ENCODE results near the gene ZNF837. TPM values are rescaled to one million over a fixed set of nuclear protein-coding genes. Genes with fewer than 3 reads are reported as not detected.
"Not testable (repeated sequence)": the region's sequence is repeated elsewhere in the genome, so short reads cannot be mapped to it uniquely, and the experiment has no call there.

Gene ZNF837
- total RNA-seq, 1 donor from 2014 or later = 2.7 TPM

DNA sequence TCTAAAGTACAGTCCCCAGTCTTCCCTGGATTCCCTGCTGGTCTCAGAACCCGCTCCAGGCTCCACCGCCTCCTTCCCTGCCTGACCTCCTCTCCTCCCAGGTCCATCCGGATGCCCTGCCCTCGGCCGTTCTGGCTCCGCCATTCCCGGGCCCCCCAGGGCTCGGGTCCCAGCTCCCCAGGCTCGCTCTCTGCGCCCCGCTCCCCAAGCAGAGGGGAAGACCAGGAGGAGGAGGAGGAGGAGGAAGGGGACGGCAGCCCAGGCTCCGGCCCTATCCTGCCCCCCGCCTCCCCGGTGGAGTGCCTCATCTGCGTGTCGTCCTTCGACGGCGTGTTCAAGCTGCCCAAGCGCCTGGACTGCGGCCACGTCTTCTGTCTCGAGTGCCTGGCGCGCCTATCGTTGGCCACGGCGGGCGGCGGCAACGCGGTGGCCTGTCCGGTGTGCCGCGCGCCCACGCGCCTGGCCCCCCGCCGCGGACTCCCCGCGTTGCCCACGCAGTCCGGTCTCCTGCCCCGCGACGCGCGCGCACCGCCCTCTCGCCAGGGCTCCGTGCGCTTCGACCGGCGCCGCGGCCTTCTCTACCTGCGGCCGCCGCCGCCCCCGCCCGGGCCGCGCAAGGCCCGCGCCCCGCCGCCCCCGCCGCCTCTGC lies 15.3 kb upstream of the ZNF837 start:
- ATAC-seq = peak; percentile 1

GRCh38 chr19:58395220-58395978 lies 14.6 kb upstream of the ZNF837 start, which contains the start of gene RNF225:
Gene RNF225, plus strand, starts transcription at chr19:58395656. Its CDS starts 434 bp downstream, at chr19:58396090.
- peak; percentile 90 for ATAC-seq

DNA sequence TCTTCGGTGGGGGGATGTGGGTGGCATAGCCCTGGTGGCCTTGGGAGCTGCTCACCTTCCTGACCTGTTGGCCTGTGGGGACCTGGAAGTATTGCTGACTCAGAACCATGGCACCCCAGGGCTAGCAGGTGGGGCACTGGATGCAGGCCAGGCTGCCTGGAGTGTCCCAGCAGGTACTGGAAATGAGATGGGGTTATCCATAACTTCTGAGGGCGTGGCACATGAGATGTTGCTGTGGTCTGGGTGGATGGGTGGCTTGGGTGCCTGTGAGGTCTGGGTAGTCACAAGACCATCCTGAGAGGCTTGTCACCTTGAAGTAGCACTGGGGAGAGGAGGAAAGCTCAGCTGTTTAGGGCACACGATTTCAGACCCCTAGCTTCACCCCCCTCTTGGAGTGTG lies 14.0 kb upstream of the ZNF837 start:
- peak; percentile 62 for ATAC-seq

- no peak for ATAC-seq
Measured at GRCh38 chr19:58393725-58394033, 12.8 kb upstream of the ZNF837 start.

GRCh38 chr19:58392945-58393724 lies 12.3 kb upstream of the ZNF837 start:
- no peak for ATAC-seq

DNA sequence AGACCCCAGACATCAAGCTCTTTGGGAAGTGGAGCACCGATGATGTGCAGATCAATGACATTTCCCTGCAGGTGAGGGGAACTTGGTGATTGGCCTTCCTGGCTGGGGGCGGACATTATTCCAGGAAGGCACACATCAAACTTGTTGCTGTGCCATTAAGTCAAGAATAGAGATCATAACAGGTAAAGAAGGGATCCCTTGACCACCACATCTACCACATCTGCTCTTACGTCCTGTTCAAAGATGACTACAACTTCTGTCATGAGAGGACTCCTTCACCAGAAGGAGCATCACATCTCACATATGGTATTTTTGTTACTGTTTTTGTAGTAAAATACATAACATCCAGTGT lies 7.3 kb upstream of the ZNF837 start:
- ATAC-seq = no peak

GRCh38 chr19:58387338-58388174 lies 6.7 kb upstream of the ZNF837 start:
- ATAC-seq = no peak

DNA sequence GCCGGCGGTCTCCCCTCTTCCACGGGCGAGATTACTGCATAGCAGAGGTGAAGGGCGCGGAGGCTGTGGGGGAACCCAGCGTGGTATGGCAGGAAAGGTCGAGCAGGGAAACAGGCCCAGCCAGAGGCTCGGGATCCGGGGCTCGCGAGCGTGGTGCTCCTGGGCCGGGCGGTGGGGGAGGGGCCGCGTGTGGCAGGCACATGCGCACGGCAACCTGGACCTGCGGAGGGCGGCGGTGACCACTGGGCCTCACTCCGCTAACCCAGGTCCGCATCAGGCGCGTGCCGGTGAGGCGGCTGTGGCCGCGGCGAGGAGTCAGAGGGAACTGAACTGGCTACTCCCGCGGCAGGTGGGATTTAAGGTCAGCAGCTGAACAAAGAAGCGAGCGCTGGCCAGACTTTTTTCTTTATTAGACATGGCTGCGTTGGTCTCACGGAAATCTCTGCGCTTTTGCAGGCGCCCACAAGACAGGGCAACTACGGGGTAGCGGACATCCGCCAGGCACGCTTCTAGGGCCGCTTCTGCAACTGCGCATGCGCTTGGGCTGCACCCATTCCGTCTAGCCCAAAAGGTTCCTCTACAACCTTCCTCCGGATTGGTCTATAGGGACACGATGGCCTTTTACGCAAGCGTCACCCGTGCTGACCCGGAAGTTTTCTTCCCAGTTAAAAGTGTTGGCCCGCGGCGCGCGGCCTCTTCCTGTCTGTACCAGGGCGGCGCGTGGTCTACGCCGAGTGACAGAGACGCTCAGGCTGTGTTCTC lies 5.9 kb upstream of the ZNF837 start, which contains the start of gene RPS5:
RPS5 (plus strand) TSS at position 694 of the 762 bp plus-strand sequence. CDS start 869 bp downstream, outside the sequence.
- ATAC-seq = peak; percentile 94

DNA sequence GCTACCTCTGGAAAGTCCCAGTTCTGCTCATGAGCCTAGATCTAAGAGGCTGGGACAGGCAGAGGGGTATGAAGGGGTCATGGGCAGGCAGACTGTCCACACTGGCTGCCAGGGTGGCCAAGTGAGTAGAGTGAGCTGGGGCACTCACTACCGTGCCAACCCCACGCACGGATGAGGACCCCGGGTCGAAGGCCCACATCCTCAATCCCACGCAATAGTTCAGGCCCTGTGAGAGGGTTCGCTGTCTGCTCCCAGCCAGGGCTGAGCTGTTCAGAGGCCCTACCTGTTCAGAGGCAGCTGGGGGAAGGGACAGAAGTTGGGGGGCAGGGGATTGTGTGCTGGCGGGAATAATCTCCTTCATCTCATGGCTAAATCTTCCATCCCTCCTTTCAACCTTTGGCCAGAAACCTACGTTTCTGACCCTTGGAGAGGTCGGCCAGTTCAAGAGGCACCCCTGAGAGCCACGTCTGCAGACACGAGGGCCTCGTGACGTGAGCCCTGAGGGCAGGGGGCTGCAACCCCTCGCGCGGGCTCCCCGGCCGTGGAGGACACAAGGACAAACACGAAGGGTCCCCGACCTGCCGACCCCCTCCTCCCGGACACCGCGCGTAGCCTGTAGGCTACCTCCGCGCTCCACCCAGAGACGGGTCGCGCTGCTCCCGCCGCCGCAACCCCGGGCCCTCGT lies 5.2 kb upstream of the ZNF837 start:
- ATAC-seq = peak; percentile 5

DNA sequence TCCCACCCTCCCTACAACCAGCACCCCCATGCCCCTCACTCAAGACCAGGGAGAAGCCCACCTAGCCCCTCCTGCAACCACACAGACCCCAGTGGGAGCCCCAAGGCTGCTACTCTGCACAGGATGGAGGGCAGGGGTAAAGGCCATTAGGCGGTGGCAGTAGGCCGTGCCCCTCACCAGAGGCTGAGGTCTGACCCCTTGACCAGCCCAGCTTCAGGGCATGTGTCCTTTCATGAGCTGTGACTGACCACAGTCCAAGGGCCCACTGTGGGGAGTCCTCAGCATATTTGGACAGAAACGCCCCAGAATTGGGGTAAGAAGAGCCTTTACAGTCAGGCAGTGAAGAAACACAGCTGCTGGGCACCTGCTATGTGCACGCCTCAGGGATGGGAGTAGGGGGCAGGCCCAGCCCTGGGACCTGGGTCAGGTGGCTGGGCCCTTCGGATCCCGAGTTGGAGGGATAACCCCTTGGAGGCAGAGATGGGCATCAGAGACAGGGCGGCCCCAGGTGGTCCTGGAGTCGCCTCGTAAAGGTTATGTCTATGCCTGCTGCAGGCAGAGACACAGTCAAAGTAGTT lies 4.6 kb upstream of the ZNF837 start:
- ATAC-seq = no peak

- no peak for ATAC-seq
Measured at GRCh38 chr19:58382997-58383603, 2.3 kb upstream of the ZNF837 start.

DNA sequence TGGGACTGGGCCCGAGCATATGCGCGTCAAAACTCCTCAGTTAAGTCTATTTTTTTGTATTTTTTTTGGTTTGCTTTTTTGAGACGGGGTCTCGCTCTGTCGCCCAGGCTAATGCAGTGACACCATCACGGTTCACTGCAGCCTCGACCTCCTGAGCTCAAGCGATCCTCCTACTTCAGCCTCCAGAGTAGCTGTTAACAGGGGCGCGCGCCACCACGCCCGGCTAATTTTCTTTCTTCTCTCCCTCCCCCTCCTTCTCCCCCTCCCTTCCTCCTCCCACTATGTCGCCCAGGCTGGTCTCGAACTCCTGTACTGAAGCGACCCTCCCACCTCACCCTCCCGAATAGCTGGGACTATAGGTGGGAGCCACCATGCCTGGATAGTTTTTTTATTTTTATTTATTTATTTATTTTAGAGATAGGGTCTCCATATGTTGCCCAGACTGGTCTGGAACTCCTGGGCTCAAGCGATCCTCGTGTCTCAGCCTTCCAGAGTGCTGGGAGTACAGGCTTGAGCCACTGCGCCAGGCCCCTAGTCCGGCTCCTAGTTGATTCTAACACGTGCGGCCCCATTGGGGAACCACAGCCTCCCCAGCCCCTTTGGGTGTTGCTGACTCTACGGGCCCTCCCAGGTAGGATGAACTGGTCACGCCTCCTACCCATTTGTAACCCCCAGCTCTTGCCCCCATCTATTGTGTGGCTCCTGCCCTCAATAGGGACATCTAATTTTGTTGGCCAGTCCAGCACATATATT lies 806 bp upstream of the ZNF837 start:
- no peak for ATAC-seq

DNA sequence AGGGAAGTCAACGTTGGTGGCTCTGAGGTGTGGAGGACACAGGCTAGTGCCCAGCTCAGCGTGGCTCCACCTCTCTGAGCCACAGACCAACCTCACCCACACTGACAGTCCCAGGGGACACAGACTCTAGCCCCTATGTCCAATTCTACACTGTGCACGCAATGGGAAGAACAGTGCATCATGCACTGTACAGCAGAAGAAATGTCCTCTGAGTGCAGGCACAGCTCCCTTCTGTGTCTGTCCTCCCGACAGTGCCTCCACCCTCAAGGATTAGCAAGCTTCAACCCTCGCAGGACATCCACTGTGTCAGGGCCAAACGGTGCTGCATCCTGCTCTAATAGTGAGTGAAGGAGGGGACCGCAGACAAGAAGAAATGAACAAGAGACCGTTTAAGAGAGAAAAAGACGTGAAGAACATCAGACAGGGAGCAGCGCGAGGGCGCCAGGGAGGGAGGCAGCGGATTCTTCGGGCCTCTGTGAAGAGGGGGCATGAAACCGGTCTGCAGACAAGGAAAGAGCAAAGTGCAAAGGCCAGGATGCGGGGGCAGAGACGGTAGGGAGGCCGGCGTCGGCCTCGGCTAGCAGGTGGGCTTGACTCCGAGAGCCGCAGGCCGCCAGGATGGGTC lies 681 bp downstream of the ZNF837 start:
- no peak for ATAC-seq

- no peak for ATAC-seq
Measured at GRCh38 chr19:58379246-58379645, 1.6 kb downstream of the ZNF837 start.

GRCh38 chr19:58376724-58377123 lies 4.1 kb downstream of the ZNF837 start:
- ATAC-seq = not testable (repeated sequence)

- ATAC-seq = no peak
Measured at GRCh38 chr19:58374200-58374599, 6.6 kb downstream of the ZNF837 start.

- no peak for ATAC-seq
Measured at GRCh38 chr19:58372311-58373133, 8.3 kb downstream of the ZNF837 start.

All from esophagus mucosa (tissue), 1 donor.